GM21737 (cell line): Measurements from ENCODE around the gene ZNF608.

ENCODE experiments used
- ATAC-seq: cut with Tn5 transposase; IDR thresholded peaks from one replicate; pipeline ENCODE4 v1.9.1; 2021; ENCODE audit warnings: mild to moderate bottlenecking, moderate library complexity; ENCODE audit not compliant: unreplicated experiment

Gene ZNF608

GRCh38 chr5:124755565-124755964, 9.1 kb upstream of the ZNF608 start:
- no peak for ATAC-seq

- ATAC-seq, result no peak
These were observed 8.6 kb upstream of the ZNF608 start for GRCh38 chr5:124755041-124755440.

GRCh38 chr5:124754206-124754927, 7.9 kb upstream of the ZNF608 start:
- no peak for ATAC-seq

- ATAC-seq, result no peak
These were observed 6.6 kb upstream of the ZNF608 start for GRCh38 chr5:124752854-124753720.

- ATAC-seq, result no peak
These were observed 4.6 kb upstream of the ZNF608 start for GRCh38 chr5:124751031-124751430.

GRCh38 chr5:124748687-124749594, 2.5 kb upstream of the ZNF608 start:
- peak; percentile 89 for ATAC-seq

GRCh38 chr5:124747791-124748686, 1.6 kb upstream of the ZNF608 start:
- ATAC-seq, result peak; percentile 54

GRCh38 chr5:124746916-124747790, 714 bp upstream of the ZNF608 start:
- ATAC-seq, result no peak

GRCh38 chr5:124745007-124745927, 1.2 kb downstream of the ZNF608 start:
- no peak for ATAC-seq

GRCh38 chr5:124744170-124744971, 2.1 kb downstream of the ZNF608 start:
- ATAC-seq, result no peak

- no peak for ATAC-seq
These were observed 2.8 kb downstream of the ZNF608 start for GRCh38 chr5:124743602-124744169.

GRCh38 chr5:124742983-124743601, 3.3 kb downstream of the ZNF608 start:
- no peak for ATAC-seq

GRCh38 chr5:124742521-124742920, 3.9 kb downstream of the ZNF608 start:
- no peak for ATAC-seq

GRCh38 chr5:124741711-124742496, 4.5 kb downstream of the ZNF608 start:
- ATAC-seq, result no peak

GRCh38 chr5:124740991-124741583, 5.4 kb downstream of the ZNF608 start:
- no peak for ATAC-seq
